HL-60 (cell line): ENCODE measurements around the gene ANKDD1A.

ENCODE experiments used
- POLR2AphosphoS5 ChIP-seq: IDR thresholded peaks from 2 replicates; pipeline ENCODE4 v1.6.1; 2012; ENCODE audit warnings: low read depth
- SPI1 ChIP-seq: IDR thresholded peaks from 2 replicates; pipeline ENCODE4 v1.6.1; 2012; ENCODE audit warnings: low read depth, mild to moderate bottlenecking, borderline replicate concordance
- TF ChIP-seq, protein P1 (sequence below): IDR thresholded peaks from one replicate; pipeline ENCODE4 v1.5.1; 2011; ENCODE audit warnings: low read length, control low read depth, inconsistent platforms; ENCODE audit not compliant: insufficient read depth

GRCh38 chr15:64901141-64901540 is 10.6 kb upstream of the ANKDD1A start:
- TF ChIP-seq, protein P1, sequence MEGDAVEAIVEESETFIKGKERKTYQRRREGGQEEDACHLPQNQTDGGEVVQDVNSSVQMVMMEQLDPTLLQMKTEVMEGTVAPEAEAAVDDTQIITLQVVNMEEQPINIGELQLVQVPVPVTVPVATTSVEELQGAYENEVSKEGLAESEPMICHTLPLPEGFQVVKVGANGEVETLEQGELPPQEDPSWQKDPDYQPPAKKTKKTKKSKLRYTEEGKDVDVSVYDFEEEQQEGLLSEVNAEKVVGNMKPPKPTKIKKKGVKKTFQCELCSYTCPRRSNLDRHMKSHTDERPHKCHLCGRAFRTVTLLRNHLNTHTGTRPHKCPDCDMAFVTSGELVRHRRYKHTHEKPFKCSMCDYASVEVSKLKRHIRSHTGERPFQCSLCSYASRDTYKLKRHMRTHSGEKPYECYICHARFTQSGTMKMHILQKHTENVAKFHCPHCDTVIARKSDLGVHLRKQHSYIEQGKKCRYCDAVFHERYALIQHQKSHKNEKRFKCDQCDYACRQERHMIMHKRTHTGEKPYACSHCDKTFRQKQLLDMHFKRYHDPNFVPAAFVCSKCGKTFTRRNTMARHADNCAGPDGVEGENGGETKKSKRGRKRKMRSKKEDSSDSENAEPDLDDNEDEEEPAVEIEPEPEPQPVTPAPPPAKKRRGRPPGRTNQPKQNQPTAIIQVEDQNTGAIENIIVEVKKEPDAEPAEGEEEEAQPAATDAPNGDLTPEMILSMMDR: no peak
- no peak for TF ChIP-seq POLR2AphosphoS5
- TF ChIP-seq SPI1: no peak
